H9 (cell line): ENCODE data around the gene L1CAM. TPM values are rescaled to one million over a fixed set of nuclear protein-coding genes. Genes with fewer than 3 reads are reported as not detected.
A peak's percentile ranks its signal among the peaks of the same experiment; 100 is the strongest.

Experiments
- DNase-seq: peaks from one replicate; pipeline ENCODE4 v3.0.0-alpha.2; 2017
- H2AFZ ChIP-seq: one replicate; pipeline ENCODE4 v1.6.1; 2013; ENCODE audit warnings: mild to moderate bottlenecking, low read length, control low read depth, moderate library complexity
- H2AK5ac ChIP-seq: 2 replicates; pipeline ENCODE4 v1.6.1; 2013; ENCODE audit warnings: low read length, control low read depth, mixed read lengths; ENCODE audit not compliant: insufficient read length
- H2BK120ac ChIP-seq: one replicate; pipeline ENCODE4 v1.6.1; 2013; ENCODE audit warnings: low read depth, mild to moderate bottlenecking, low read length, control low read depth, inconsistent platforms; ENCODE audit not compliant: poor library complexity, severe bottlenecking
- H2BK12ac ChIP-seq: 2 replicates; pipeline ENCODE4 v1.6.1; 2013; ENCODE audit warnings: low read length, control low read depth, mixed read lengths, low read depth; ENCODE audit not compliant: insufficient read length
- H2BK15ac ChIP-seq: 2 replicates; pipeline ENCODE4 v1.6.1; 2013; ENCODE audit warnings: low read depth, low read length, control low read depth
- H2BK20ac ChIP-seq: one replicate; pipeline ENCODE4 v1.6.1; 2013; ENCODE audit warnings: low read depth, mild to moderate bottlenecking, low read length, control low read depth, inconsistent platforms; ENCODE audit not compliant: poor library complexity, severe bottlenecking
- H2BK5ac ChIP-seq: 2 replicates; pipeline ENCODE4 v1.6.1; 2013; ENCODE audit warnings: low read length, control low read depth, mixed read lengths; ENCODE audit not compliant: insufficient read length
- H3K14ac ChIP-seq: 2 replicates; pipeline ENCODE4 v1.6.1; 2013; ENCODE audit warnings: low read length, control low read depth; ENCODE audit not compliant: insufficient read depth
- H3K18ac ChIP-seq: 2 replicates; pipeline ENCODE4 v1.6.1; 2013; ENCODE audit warnings: low read depth, mild to moderate bottlenecking, mixed read lengths, low read length, control low read depth; ENCODE audit not compliant: insufficient read length
- H3K23ac ChIP-seq: 2 replicates; pipeline ENCODE4 v1.6.1; 2013; ENCODE audit warnings: low read length, control low read depth, mixed read lengths, low read depth; ENCODE audit not compliant: insufficient read length
- H3K23me2 ChIP-seq: 2 replicates; pipeline ENCODE4 v1.6.1; 2013; ENCODE audit warnings: low read depth, mild to moderate bottlenecking, mixed read lengths, low read length, control low read depth; ENCODE audit not compliant: insufficient read length, poor library complexity, severe bottlenecking
- H3K27ac ChIP-seq: 2 replicates; pipeline ENCODE4 v1.5.1; 2013; ENCODE audit warnings: low read length, control low read depth, mixed read lengths, low read depth; ENCODE audit not compliant: insufficient read length
- H3K27me3 ChIP-seq: 2 replicates; pipeline ENCODE4 v1.6.1; 2013; ENCODE audit warnings: low read length, control low read depth, inconsistent platforms; ENCODE audit not compliant: insufficient read depth
- H3K4ac ChIP-seq: 2 replicates; pipeline ENCODE4 v1.6.1; 2013; ENCODE audit warnings: low read depth, mild to moderate bottlenecking, control low read depth, inconsistent platforms, low read length, moderate library complexity
- H3K4me1 ChIP-seq: 2 replicates; pipeline ENCODE4 v1.6.1; 2013; ENCODE audit warnings: low read length, control low read depth, inconsistent platforms; ENCODE audit not compliant: insufficient read depth
- H3K4me2 ChIP-seq: 2 replicates; pipeline ENCODE4 v1.6.1; 2013; ENCODE audit warnings: low read length, control low read depth, mixed read lengths; ENCODE audit not compliant: insufficient read length, insufficient read depth
- H3K56ac ChIP-seq: 2 replicates; pipeline ENCODE4 v1.6.1; 2013; ENCODE audit warnings: low read depth, mild to moderate bottlenecking, mixed read lengths, low read length, control low read depth; ENCODE audit not compliant: insufficient read length
- H3K79me1 ChIP-seq: 2 replicates; pipeline ENCODE4 v1.6.1; 2013; ENCODE audit warnings: low read depth, mild to moderate bottlenecking, moderate library complexity, low read length, control low read depth, inconsistent platforms; ENCODE audit not compliant: insufficient read depth, poor library complexity, severe bottlenecking
- H3K79me2 ChIP-seq: 2 replicates; pipeline ENCODE4 v1.6.1; 2013; ENCODE audit warnings: low read length, control low read depth, inconsistent platforms; ENCODE audit not compliant: insufficient read depth
- H3K9ac ChIP-seq: 2 replicates; pipeline ENCODE4 v1.6.1; 2013; ENCODE audit warnings: low read length, control low read depth, mixed read lengths; ENCODE audit not compliant: insufficient read length; ENCODE audit errors: extremely low read depth
- H3K9me3 ChIP-seq: one replicate; pipeline ENCODE4 v1.6.1; 2013; ENCODE audit warnings: low read depth, low read length, inconsistent platforms; ENCODE audit not compliant: control insufficient read depth
- H3T11ph ChIP-seq: one replicate; pipeline ENCODE4 v1.6.1; 2013; ENCODE audit warnings: mild to moderate bottlenecking, low read length, control low read depth, inconsistent platforms
- H4K20me1 ChIP-seq: one replicate; pipeline ENCODE4 v1.6.1; 2013; ENCODE audit not compliant: control insufficient read depth, insufficient read length, insufficient read depth
- H4K5ac ChIP-seq: 2 replicates; pipeline ENCODE4 v1.6.1; 2013; ENCODE audit warnings: low read depth, mild to moderate bottlenecking, mixed read lengths, low read length, control low read depth; ENCODE audit not compliant: insufficient read length
- H4K8ac ChIP-seq: replicated peaks from 2 replicates; pipeline ENCODE4 v1.6.1; 2013; ENCODE audit warnings: low read length, control low read depth, mixed read lengths, low read depth; ENCODE audit not compliant: insufficient read length
- H4K91ac ChIP-seq: 2 replicates; pipeline ENCODE4 v1.6.1; 2013; ENCODE audit warnings: low read depth, mild to moderate bottlenecking, moderate library complexity, mixed read lengths, low read length, control low read depth; ENCODE audit not compliant: insufficient read length
- H3K27ac Mint-ChIP-seq, 3 experiments: 2 replicates in 2 of 3; 3 replicates in 1 of 3; pipeline ENCODE4 v1.8.0; 2020 to 2021; ENCODE audit warnings: mixed read lengths in 3 of 3, mild to moderate bottlenecking in 1 of 3, moderate library complexity in 1 of 3
- H3K27me3 Mint-ChIP-seq: 2 replicates; pipeline ENCODE4 v1.8.0; 2021; ENCODE audit warnings: low read depth, mild to moderate bottlenecking, moderate library complexity, mixed read lengths
- H3K36me3 Mint-ChIP-seq, 3 experiments: 2 replicates in 2 of 3; 3 replicates in 1 of 3; pipeline ENCODE4 v1.8.0; 2020 to 2021; ENCODE audit warnings: low read depth in 3 of 3, mixed read lengths in 3 of 3; ENCODE audit not compliant: insufficient read depth in 1 of 3
- H3K4me1 Mint-ChIP-seq, 2 experiments: 2 replicates each; pipeline ENCODE4 v1.8.0; 2020; ENCODE audit warnings: mixed read lengths in 2 of 2
- H3K4me3 Mint-ChIP-seq, 2 experiments: 2 replicates in 1 of 2; 3 replicates in 1 of 2; pipeline ENCODE4 v1.8.0; 2020 to 2021; ENCODE audit warnings: mild to moderate bottlenecking in 2 of 2, mixed read lengths in 2 of 2, moderate library complexity in 1 of 2
- H3K9me3 Mint-ChIP-seq, 2 experiments: 2 replicates in 1 of 2; 3 replicates in 1 of 2; pipeline ENCODE4 v1.8.0; 2020; ENCODE audit warnings: mild to moderate bottlenecking in 2 of 2, mixed read lengths in 2 of 2, moderate library complexity in 1 of 2
- whole genome bisulfite sequencing: extraction: QIAGEN DNeasy Blood & Tissue Kit; methylation state at CpG from one replicate; pipeline ENCODE4 v1.1.7; 2013; ENCODE audit warnings: missing lambda C conversion rate, low lambda C conversion rate, mixed read lengths; ENCODE audit not compliant: insufficient read length; ENCODE audit errors: extremely low coverage; 5-methylcytosine and 5-hydroxymethylcytosine counted together
- long read RNA-seq: library from polyadenylated mRNA; unstranded; transcript quantifications from one replicate; pipeline ENCODE4 v2.0.0, GENCODE V29; 2020
- total RNA-seq: library from RNA; stranded (reverse); gene quantifications from 2 replicates; pipeline ENCODE4 v1.2.1, GENCODE V29; 2021
- TF ChIP-seq, protein P1 (sequence below): fragments of 200-600 bp; sonication (generic); conservative IDR thresholded peaks from 3 replicates; pipeline ENCODE4 v1.8.0; 2021; ENCODE audit warnings: antibody characterized with exemption, mild to moderate bottlenecking

L1CAM gene, protein sequence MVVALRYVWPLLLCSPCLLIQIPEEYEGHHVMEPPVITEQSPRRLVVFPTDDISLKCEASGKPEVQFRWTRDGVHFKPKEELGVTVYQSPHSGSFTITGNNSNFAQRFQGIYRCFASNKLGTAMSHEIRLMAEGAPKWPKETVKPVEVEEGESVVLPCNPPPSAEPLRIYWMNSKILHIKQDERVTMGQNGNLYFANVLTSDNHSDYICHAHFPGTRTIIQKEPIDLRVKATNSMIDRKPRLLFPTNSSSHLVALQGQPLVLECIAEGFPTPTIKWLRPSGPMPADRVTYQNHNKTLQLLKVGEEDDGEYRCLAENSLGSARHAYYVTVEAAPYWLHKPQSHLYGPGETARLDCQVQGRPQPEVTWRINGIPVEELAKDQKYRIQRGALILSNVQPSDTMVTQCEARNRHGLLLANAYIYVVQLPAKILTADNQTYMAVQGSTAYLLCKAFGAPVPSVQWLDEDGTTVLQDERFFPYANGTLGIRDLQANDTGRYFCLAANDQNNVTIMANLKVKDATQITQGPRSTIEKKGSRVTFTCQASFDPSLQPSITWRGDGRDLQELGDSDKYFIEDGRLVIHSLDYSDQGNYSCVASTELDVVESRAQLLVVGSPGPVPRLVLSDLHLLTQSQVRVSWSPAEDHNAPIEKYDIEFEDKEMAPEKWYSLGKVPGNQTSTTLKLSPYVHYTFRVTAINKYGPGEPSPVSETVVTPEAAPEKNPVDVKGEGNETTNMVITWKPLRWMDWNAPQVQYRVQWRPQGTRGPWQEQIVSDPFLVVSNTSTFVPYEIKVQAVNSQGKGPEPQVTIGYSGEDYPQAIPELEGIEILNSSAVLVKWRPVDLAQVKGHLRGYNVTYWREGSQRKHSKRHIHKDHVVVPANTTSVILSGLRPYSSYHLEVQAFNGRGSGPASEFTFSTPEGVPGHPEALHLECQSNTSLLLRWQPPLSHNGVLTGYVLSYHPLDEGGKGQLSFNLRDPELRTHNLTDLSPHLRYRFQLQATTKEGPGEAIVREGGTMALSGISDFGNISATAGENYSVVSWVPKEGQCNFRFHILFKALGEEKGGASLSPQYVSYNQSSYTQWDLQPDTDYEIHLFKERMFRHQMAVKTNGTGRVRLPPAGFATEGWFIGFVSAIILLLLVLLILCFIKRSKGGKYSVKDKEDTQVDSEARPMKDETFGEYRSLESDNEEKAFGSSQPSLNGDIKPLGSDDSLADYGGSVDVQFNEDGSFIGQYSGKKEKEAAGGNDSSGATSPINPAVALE
- total RNA-seq: 19.9 and 22.7 TPM in 2 replicates
- long read RNA-seq, full-length matches to known transcripts: 2 of 10 reads
- long read RNA-seq, partial matches to known transcripts: 5 of 10 reads
- long read RNA-seq, other reads (novel, unspliced or antisense): 3 of 10 reads

DNA sequence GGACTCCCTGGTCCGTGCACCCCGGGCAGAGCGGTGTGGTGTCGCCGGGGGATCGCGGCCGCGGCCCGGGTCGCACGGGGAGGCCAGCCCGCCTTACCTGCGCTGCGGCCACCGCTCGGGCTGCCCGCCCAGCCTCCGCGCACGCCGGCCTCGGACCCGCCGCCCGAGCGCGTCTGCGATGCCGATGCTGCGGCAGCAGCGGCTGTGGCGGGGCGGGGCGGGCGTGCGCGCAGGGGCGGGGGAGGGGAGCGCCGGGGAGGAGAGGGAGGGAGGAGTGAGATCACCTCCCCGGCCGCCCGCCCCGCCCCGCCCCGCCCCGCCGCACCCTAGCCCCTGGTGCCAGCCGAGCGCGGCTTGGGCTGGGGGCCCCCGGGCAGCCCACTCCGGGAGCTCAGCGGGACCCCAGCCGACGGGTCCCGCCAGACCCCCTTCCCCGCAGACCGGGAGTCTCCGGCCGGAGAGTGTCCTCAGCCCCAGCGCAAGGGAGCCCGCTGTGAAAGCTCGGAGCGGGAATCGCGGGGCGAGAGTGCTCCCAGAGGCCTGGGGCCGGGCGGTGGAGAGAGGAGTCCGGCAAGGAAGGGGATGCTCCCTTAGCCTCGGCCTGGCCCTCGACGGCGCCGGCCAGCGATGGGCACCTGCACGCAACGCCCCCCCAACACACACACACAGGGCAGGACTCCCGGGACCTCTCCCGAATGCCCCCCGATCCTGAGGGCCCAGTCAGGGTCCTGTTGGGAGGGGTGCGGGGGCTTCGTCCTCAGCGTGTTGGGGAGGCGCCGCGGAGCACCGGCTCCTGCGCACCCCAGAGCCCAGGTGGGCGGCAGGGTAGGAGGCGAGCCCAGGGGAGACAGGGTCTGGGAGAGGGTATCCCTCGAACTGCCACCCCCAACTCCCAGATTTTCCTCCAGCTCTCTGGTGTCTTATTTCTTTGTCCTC is at the start of gene L1CAM:
Gene L1CAM, minus strand, starts transcription at position 206 of the 936 bp plus-strand sequence. CDS start 10,337 bp downstream, outside the sequence.
- Histone ChIP-seq H2BK5ac (no peak within 1 kb of the TSS), H3K4ac (no peak within 1 kb of the TSS), H3K79me2 (no peaks in the 10 kb centered on the region), H3K14ac (peak within 1 kb of the TSS; percentile 78), H2BK20ac (no peak within 1 kb of the TSS), H3K4me2 (peak within 1 kb of the TSS; percentile 25), H3K18ac (peak within 1 kb of the TSS; percentile 39), H2AK5ac (no peak within 1 kb of the TSS), H3K27ac (no peak within 1 kb of the TSS), H4K20me1 (no peaks in the 10 kb centered on the region), H4K91ac (no peak within 1 kb of the TSS), H3T11ph (no peak within 1 kb of the TSS), H3K23ac (no peak within 1 kb of the TSS), H3K9me3 (peaks cover 18% of the 10 kb centered on the region), H2AFZ (no peak within 1 kb of the TSS), H2BK15ac (no peak within 1 kb of the TSS), H4K8ac (no peak within 1 kb of the TSS), H3K56ac (no peak within 1 kb of the TSS), H2BK12ac (no peak within 1 kb of the TSS), H3K9ac (no peak within 1 kb of the TSS), H3K4me1 (no peaks in the 10 kb centered on the region), H3K23me2 (peaks cover 4% of the 10 kb centered on the region), H4K5ac (no peak within 1 kb of the TSS), H3K27me3 (no peaks in the 10 kb centered on the region), H3K79me1 (no peaks in the 10 kb centered on the region), H2BK120ac (no peak within 1 kb of the TSS)
- peak; percentile 58 for DNase-seq
- peaks cover 28% of the 10 kb centered on the region for H3K27me3 Mint-ChIP-seq
- peaks cover 9 to 26% of the 10 kb centered on the region in 2 experiments for H3K4me1 Mint-ChIP-seq
- WGBS: no CpG with 5 or more reads among the region's 94 CpGs
- peaks cover 50 to 66% of the 10 kb centered on the region in 2 experiments for H3K9me3 Mint-ChIP-seq
- H3K4me3 Mint-ChIP-seq: peak within 1 kb of the TSS; percentile 60 to 81
- H3K36me3 Mint-ChIP-seq: peaks cover 4 to 14% (median 8%) of the 10 kb centered on the region in 3 experiments; a peak in 6 of 7 replicates
- TF ChIP-seq, protein P1, sequence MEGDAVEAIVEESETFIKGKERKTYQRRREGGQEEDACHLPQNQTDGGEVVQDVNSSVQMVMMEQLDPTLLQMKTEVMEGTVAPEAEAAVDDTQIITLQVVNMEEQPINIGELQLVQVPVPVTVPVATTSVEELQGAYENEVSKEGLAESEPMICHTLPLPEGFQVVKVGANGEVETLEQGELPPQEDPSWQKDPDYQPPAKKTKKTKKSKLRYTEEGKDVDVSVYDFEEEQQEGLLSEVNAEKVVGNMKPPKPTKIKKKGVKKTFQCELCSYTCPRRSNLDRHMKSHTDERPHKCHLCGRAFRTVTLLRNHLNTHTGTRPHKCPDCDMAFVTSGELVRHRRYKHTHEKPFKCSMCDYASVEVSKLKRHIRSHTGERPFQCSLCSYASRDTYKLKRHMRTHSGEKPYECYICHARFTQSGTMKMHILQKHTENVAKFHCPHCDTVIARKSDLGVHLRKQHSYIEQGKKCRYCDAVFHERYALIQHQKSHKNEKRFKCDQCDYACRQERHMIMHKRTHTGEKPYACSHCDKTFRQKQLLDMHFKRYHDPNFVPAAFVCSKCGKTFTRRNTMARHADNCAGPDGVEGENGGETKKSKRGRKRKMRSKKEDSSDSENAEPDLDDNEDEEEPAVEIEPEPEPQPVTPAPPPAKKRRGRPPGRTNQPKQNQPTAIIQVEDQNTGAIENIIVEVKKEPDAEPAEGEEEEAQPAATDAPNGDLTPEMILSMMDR: no peak
- H3K27ac Mint-ChIP-seq: no peak within 1 kb of the TSS
